Measurements from ENCODE around the gene AFF1. TPM values are rescaled to one million over a fixed set of nuclear protein-coding genes. Genes with fewer than 3 reads are reported as not detected.
"Not testable (repeated sequence)": the region's sequence is repeated elsewhere in the genome, so short reads cannot be mapped to it uniquely, and the experiment has no call there.

AFF1 gene
- total and polyA plus RNA-seq, 2 donors (not counting 1 experiment from before 2014, with no cell fraction given) = 15.5 to 21.1 TPM

GRCh38 chr4:87071401-87071800 is 136.6 kb downstream of the AFF1 start:
- Histone ChIP-seq H3K27me3 (ENCODE audit: control insufficient read depth, insufficient read depth, low read length) (no peaks in the 10 kb centered on the region), H2AFZ (ENCODE audit: low read length) (no peak overlapping the region), H3K27ac (ENCODE audit: insufficient read depth, low read length) (no peak overlapping the region), H3K9me3 (ENCODE audit: control insufficient read depth, insufficient read depth, low read depth, low read length) (no peaks in the 10 kb centered on the region), H3K79me2 (ENCODE audit: control insufficient read depth, insufficient read depth, low read length) (peaks cover 3% of the 10 kb centered on the region), H3K9ac (ENCODE audit: insufficient read depth, low read length) (no peak overlapping the region), H3K4me2 (ENCODE audit: extremely low read depth, insufficient read depth, low read length) (no peak overlapping the region), H4K20me1 (ENCODE audit: control insufficient read depth, extremely low read depth, insufficient read depth, low read length) (no peaks in the 10 kb centered on the region), H3K4me3 (replicated peaks in 1 of 4; ENCODE audit: control extremely low read depth in 1 of 4, insufficient read depth in 1 of 4, low read depth in 3 of 4, low read length in 4 of 4) (no peak overlapping the region), H3K4me1 (ENCODE audit: control insufficient read depth, extremely low read depth, insufficient read depth, low read length) (peaks cover 8% of the 10 kb centered on the region), H3K36me3 (ENCODE audit: control insufficient read depth, insufficient read depth, low read length) (no peaks in the 10 kb centered on the region)
- DNase-seq (ENCODE audit: low read depth in 2 of 2) = no peak
- TF ChIP-seq CTCF (conservative IDR thresholded peaks at IDR 0.05 in 1 of 2, IDR thresholded peaks at IDR 0.05 in 1 of 2; ENCODE audit: low read depth in 1 of 2, low read length in 2 of 2) (no peak), EZH2 (IDR thresholded peaks at IDR 0.05; ENCODE audit: low read length, missing control alignments) (no peak)

GRCh38 chr4:87072545-87072944 is 137.7 kb downstream of the AFF1 start:
- H4K20me1 ChIP-seq (ENCODE audit: control insufficient read depth, extremely low read depth, insufficient read depth, low read length); H2AFZ ChIP-seq (ENCODE audit: low read length); H3K9ac ChIP-seq (ENCODE audit: insufficient read depth, low read length); H3K27me3 ChIP-seq (ENCODE audit: control insufficient read depth, insufficient read depth, low read length); H3K4me3 ChIP-seq (replicated peaks in 1 of 4; ENCODE audit: control extremely low read depth in 1 of 4, insufficient read depth in 1 of 4, low read depth in 3 of 4, low read length in 4 of 4); H3K9me3 ChIP-seq (ENCODE audit: control insufficient read depth, insufficient read depth, low read depth, low read length); DNase-seq (ENCODE audit: low read depth in 2 of 2); H3K27ac ChIP-seq (ENCODE audit: insufficient read depth, low read length); H3K79me2 ChIP-seq (ENCODE audit: control insufficient read depth, insufficient read depth, low read length); H3K36me3 ChIP-seq (ENCODE audit: control insufficient read depth, insufficient read depth, low read length); H3K4me1 ChIP-seq (ENCODE audit: control insufficient read depth, extremely low read depth, insufficient read depth, low read length): not testable (repeated sequence)
- H3K4me2 ChIP-seq (ENCODE audit: extremely low read depth, insufficient read depth, low read length) = peak overlapping the region; percentile 75

- Histone ChIP-seq H3K27ac (ENCODE audit: insufficient read depth, low read length) (no peak overlapping the region), H3K9ac (ENCODE audit: insufficient read depth, low read length) (no peak overlapping the region), H4K20me1 (ENCODE audit: control insufficient read depth, extremely low read depth, insufficient read depth, low read length) (no peaks in the 10 kb centered on the region), H3K4me2 (ENCODE audit: extremely low read depth, insufficient read depth, low read length) (peak overlapping the region; percentile 75), H3K4me3 (replicated peaks in 1 of 4; ENCODE audit: control extremely low read depth in 1 of 4, insufficient read depth in 1 of 4, low read depth in 3 of 4, low read length in 4 of 4) (peak overlapping the region in 2 of 4 experiments; percentile 5 to 37), H3K4me1 (ENCODE audit: control insufficient read depth, extremely low read depth, insufficient read depth, low read length) (peaks cover 6% of the 10 kb centered on the region), H2AFZ (ENCODE audit: low read length) (no peak overlapping the region), H3K9me3 (ENCODE audit: control insufficient read depth, insufficient read depth, low read depth, low read length) (no peaks in the 10 kb centered on the region), H3K27me3 (ENCODE audit: control insufficient read depth, insufficient read depth, low read length) (no peaks in the 10 kb centered on the region), H3K36me3 (ENCODE audit: control insufficient read depth, insufficient read depth, low read length) (no peaks in the 10 kb centered on the region), H3K79me2 (ENCODE audit: control insufficient read depth, insufficient read depth, low read length) (peaks cover 7% of the 10 kb centered on the region)
- TF ChIP-seq EZH2 (IDR thresholded peaks at IDR 0.05; ENCODE audit: low read length, missing control alignments) (no peak), CTCF (conservative IDR thresholded peaks at IDR 0.05 in 1 of 2, IDR thresholded peaks at IDR 0.05 in 1 of 2; ENCODE audit: low read depth in 1 of 2, low read length in 2 of 2) (no peak)
- DNase-seq (ENCODE audit: low read depth in 2 of 2) = peak in 1 of 2 donors; percentile 53
Observed at GRCh38 chr4:87073199-87074120, 138.6 kb downstream of the AFF1 start.
